ENCODE measurements around the gene RIF1. TPM values are rescaled to one million over a fixed set of nuclear protein-coding genes. Genes with fewer than 3 reads are reported as not detected.

The RIF1 gene
- total RNA-seq, 1 experiment from 2014 or later = 37.1 TPM

Small RNAs within 50 kb of the gene (microRNA-seq; reads per million reads assigned to microRNA genes)
- gene MIR4773-1 (ENCODE audit: unreplicated experiment) (not detected), gene MIR4773-2 (ENCODE audit: unreplicated experiment) (not detected)

Other genes starting within 250 kb of the RIF1 start
- gene RBM43, start 148.0 kb upstream of the RIF1 start, total RNA-seq (2014; rRNA removed) = 2.5 and 2.6 TPM in 2 replicates
- gene NMI, start 120.2 kb upstream of the RIF1 start, total RNA-seq (2014; rRNA removed) = 9.9 and 19.4 TPM in 2 replicates
- not detected in 2 replicates for gene TNFAIP6, start 52.3 kb upstream of the RIF1 start, total RNA-seq (2014; rRNA removed)

All from PC-3 (cell line).